Measurements from ENCODE around the gene NEB. TPM values are rescaled to one million over a fixed set of nuclear protein-coding genes. Genes with fewer than 3 reads are reported as not detected.

The NEB gene
- total RNA-seq, 2 donors from 2014 or later: 0.63 to 1.3 TPM

- ATAC-seq (replicated peaks): no peak
- Mint-ChIP-seq H3K27ac (no peak overlapping the region), H3K9me3 (no peaks in the 10 kb centered on the region), H3K4me1 (no peaks in the 10 kb centered on the region), H3K36me3 (ENCODE audit: low read depth) (no peaks in the 10 kb centered on the region), H3K27me3 (no peaks in the 10 kb centered on the region), H3K4me3 (no peak overlapping the region)
Observed at GRCh38 chr2:151730262-151730975, 3.9 kb downstream of the NEB start.

- ATAC-seq (replicated peaks): no peak
- Mint-ChIP-seq H3K36me3 (ENCODE audit: low read depth) (no peaks in the 10 kb centered on the region), H3K4me3 (no peak overlapping the region), H3K27ac (no peak overlapping the region), H3K4me1 (no peaks in the 10 kb centered on the region), H3K9me3 (peaks cover under 1% of the 10 kb centered on the region), H3K27me3 (peaks cover under 1% of the 10 kb centered on the region)
Observed at GRCh38 chr2:151729837-151730236, 4.4 kb downstream of the NEB start.

GRCh38 chr2:151729415-151729811 lies 4.9 kb downstream of the NEB start:
- Mint-ChIP-seq H3K4me1 (no peaks in the 10 kb centered on the region), H3K27ac (no peak overlapping the region), H3K27me3 (peaks cover 4% of the 10 kb centered on the region), H3K36me3 (ENCODE audit: low read depth) (no peaks in the 10 kb centered on the region), H3K4me3 (no peak overlapping the region), H3K9me3 (peaks cover 4% of the 10 kb centered on the region)
- ATAC-seq (replicated peaks): no peak

GRCh38 chr2:151728804-151729414 lies 5.4 kb downstream of the NEB start:
- no peak overlapping the region for H3K27ac Mint-ChIP-seq
- no peak overlapping the region for H3K4me3 Mint-ChIP-seq
- no peaks in the 10 kb centered on the region for H3K4me1 Mint-ChIP-seq
- H3K9me3 Mint-ChIP-seq: peaks cover 7% of the 10 kb centered on the region
- peaks cover 6% of the 10 kb centered on the region for H3K27me3 Mint-ChIP-seq
- ATAC-seq (replicated peaks): no peak
- no peaks in the 10 kb centered on the region for H3K36me3 Mint-ChIP-seq (ENCODE audit: low read depth)

GRCh38 chr2:151727593-151728552 lies 6.4 kb downstream of the NEB start:
- Mint-ChIP-seq H3K9me3 (peaks cover 8% of the 10 kb centered on the region), H3K36me3 (ENCODE audit: low read depth) (no peaks in the 10 kb centered on the region), H3K27me3 (peaks cover 8% of the 10 kb centered on the region), H3K4me3 (no peak overlapping the region), H3K4me1 (no peaks in the 10 kb centered on the region), H3K27ac (no peak overlapping the region)
- no peak for ATAC-seq (replicated peaks)

- Mint-ChIP-seq H3K4me3 (no peak overlapping the region), H3K36me3 (ENCODE audit: low read depth) (no peaks in the 10 kb centered on the region), H3K9me3 (peaks cover 11% of the 10 kb centered on the region), H3K27me3 (peaks cover 8% of the 10 kb centered on the region), H3K27ac (no peak overlapping the region), H3K4me1 (no peaks in the 10 kb centered on the region)
- no peak for ATAC-seq (replicated peaks)
Observed at GRCh38 chr2:151721161-151721560, 13.1 kb downstream of the NEB start.

- H3K36me3 Mint-ChIP-seq (ENCODE audit: low read depth): no peaks in the 10 kb centered on the region
- H3K4me1 Mint-ChIP-seq: no peaks in the 10 kb centered on the region
- H3K27ac Mint-ChIP-seq: no peak overlapping the region
- H3K27me3 Mint-ChIP-seq: peaks cover 8% of the 10 kb centered on the region
- ATAC-seq (replicated peaks): no peak
- H3K4me3 Mint-ChIP-seq: no peak overlapping the region
- peaks cover 11% of the 10 kb centered on the region for H3K9me3 Mint-ChIP-seq
Observed at GRCh38 chr2:151720521-151720920, 13.8 kb downstream of the NEB start.

- ATAC-seq (replicated peaks): no peak
- Mint-ChIP-seq H3K36me3 (ENCODE audit: low read depth) (no peaks in the 10 kb centered on the region), H3K4me1 (no peaks in the 10 kb centered on the region), H3K27ac (no peak overlapping the region), H3K4me3 (no peak overlapping the region), H3K9me3 (peaks cover 4% of the 10 kb centered on the region), H3K27me3 (peaks cover under 1% of the 10 kb centered on the region)
Observed at GRCh38 chr2:151718796-151719195, 15.5 kb downstream of the NEB start.

GRCh38 chr2:151718247-151718646 lies 16.0 kb downstream of the NEB start:
- ATAC-seq (replicated peaks): no peak
- no peaks in the 10 kb centered on the region for H3K27me3 Mint-ChIP-seq
- no peak overlapping the region for H3K27ac Mint-ChIP-seq
- peaks cover 3% of the 10 kb centered on the region for H3K9me3 Mint-ChIP-seq
- no peaks in the 10 kb centered on the region for H3K4me1 Mint-ChIP-seq
- no peaks in the 10 kb centered on the region for H3K36me3 Mint-ChIP-seq (ENCODE audit: low read depth)
- H3K4me3 Mint-ChIP-seq: no peak overlapping the region

- Mint-ChIP-seq H3K27ac (no peak overlapping the region), H3K4me1 (no peaks in the 10 kb centered on the region), H3K36me3 (ENCODE audit: low read depth) (no peaks in the 10 kb centered on the region), H3K4me3 (no peak overlapping the region), H3K27me3 (no peaks in the 10 kb centered on the region), H3K9me3 (peaks cover 3% of the 10 kb centered on the region)
- no peak for ATAC-seq (replicated peaks)
Observed at GRCh38 chr2:151716721-151717120, 17.6 kb downstream of the NEB start.

- Mint-ChIP-seq H3K4me1 (no peaks in the 10 kb centered on the region), H3K27ac (no peak overlapping the region), H3K27me3 (no peaks in the 10 kb centered on the region), H3K4me3 (no peak overlapping the region), H3K36me3 (ENCODE audit: low read depth) (no peaks in the 10 kb centered on the region), H3K9me3 (no peaks in the 10 kb centered on the region)
- ATAC-seq (replicated peaks): no peak
Observed at GRCh38 chr2:151713291-151713903, 20.9 kb downstream of the NEB start.

GRCh38 chr2:151711025-151711424 lies 23.3 kb downstream of the NEB start:
- Mint-ChIP-seq H3K9me3 (no peaks in the 10 kb centered on the region), H3K27ac (no peak overlapping the region), H3K4me3 (no peak overlapping the region), H3K4me1 (no peaks in the 10 kb centered on the region), H3K27me3 (no peaks in the 10 kb centered on the region), H3K36me3 (ENCODE audit: low read depth) (no peaks in the 10 kb centered on the region)
- ATAC-seq (replicated peaks): no peak

GRCh38 chr2:151708788-151709187 lies 25.5 kb downstream of the NEB start:
- Mint-ChIP-seq H3K27ac (no peak overlapping the region), H3K4me1 (no peaks in the 10 kb centered on the region), H3K27me3 (no peaks in the 10 kb centered on the region), H3K9me3 (no peaks in the 10 kb centered on the region), H3K4me3 (no peak overlapping the region), H3K36me3 (ENCODE audit: low read depth) (no peaks in the 10 kb centered on the region)
- ATAC-seq (replicated peaks): no peak

- no peak for ATAC-seq (replicated peaks)
- Mint-ChIP-seq H3K4me3 (no peak overlapping the region), H3K27ac (no peak overlapping the region), H3K4me1 (no peaks in the 10 kb centered on the region), H3K27me3 (no peaks in the 10 kb centered on the region), H3K9me3 (no peaks in the 10 kb centered on the region), H3K36me3 (ENCODE audit: low read depth) (no peaks in the 10 kb centered on the region)
Observed at GRCh38 chr2:151707857-151708256, 26.4 kb downstream of the NEB start.

Measured in activated T-helper 17 cell treated with anti-CD3 and anti-CD28 coated beads, Interleukin-2, amount 50 U/mL, for 72 hours (primary cell).